SW 1271 (cell line): ENCODE results near the gene WDFY1.

Source experiments
- DNase-seq, 2 experiments: peaks; one replicate each; lab custom pipeline; 2025; lab: John Stamatoyannopoulos, UW

Gene WDFY1

DNA sequence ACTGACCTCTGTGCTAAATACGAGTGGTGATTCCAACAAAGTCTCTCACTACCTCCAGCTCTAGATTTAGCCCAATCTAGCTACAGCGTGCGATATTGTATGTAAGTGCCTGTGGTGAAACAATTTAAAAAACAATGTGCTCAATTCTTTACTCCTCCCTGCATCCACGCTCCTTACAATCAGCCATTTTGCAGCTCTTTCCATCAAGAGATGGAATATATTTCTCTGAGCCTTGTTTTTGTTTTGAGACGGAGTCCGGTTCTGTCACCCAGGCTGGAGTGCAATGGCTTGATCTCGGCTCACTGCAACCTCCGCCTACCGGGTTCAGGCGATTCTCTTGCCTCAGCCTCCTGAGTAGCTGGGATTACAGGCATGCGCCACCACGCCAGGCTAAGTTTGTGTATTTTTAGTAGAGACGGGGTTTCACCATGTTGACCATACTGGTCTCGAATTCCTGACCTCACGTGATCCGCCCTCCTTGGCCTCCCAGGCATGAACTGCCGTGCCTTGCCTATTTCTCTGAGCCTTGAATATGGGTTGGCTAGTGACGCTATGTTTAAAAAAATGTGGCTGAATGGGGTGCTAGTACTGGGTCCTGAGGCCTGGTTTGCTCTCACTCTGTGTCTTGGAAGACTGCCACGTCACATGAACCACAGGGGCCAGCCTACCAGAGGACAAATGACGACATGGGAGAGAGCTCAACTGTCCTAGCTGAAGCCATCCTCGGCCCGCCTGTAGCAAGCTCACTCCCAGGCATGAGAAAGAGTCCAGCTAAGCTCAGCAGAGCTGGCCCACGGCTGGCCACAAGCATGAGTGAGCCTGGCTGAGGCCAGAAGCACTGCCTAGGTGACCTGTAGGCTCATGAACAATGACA lies 14.8 kb downstream of the WDFY1 start:
- DNase-seq = no peak

DNA sequence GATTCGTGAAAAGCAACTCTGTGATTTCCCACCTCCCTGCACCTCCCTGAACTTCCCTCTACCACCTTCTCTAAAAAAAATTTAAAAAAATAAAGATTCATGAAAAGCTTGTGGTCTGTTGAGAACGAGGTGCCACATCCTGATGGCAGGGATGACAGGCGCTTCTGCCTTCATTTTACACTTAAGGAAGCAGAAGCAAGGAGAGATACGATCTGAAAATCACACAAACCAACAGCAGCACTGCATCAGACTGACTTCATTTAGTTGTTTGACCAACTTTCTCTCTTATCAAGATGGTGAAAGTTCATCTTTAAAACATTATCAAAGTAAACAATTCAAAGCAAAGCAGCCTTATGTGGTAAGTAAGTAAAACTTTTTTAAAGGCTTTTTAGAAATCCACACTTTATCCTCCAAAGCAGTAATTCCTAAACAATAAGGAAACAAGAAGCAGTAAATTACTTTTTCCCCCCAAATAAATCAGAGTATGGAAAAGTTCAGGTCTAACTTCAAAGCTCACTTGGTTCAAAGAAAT lies 15.5 kb downstream of the WDFY1 start:
- no peak for DNase-seq

DNA sequence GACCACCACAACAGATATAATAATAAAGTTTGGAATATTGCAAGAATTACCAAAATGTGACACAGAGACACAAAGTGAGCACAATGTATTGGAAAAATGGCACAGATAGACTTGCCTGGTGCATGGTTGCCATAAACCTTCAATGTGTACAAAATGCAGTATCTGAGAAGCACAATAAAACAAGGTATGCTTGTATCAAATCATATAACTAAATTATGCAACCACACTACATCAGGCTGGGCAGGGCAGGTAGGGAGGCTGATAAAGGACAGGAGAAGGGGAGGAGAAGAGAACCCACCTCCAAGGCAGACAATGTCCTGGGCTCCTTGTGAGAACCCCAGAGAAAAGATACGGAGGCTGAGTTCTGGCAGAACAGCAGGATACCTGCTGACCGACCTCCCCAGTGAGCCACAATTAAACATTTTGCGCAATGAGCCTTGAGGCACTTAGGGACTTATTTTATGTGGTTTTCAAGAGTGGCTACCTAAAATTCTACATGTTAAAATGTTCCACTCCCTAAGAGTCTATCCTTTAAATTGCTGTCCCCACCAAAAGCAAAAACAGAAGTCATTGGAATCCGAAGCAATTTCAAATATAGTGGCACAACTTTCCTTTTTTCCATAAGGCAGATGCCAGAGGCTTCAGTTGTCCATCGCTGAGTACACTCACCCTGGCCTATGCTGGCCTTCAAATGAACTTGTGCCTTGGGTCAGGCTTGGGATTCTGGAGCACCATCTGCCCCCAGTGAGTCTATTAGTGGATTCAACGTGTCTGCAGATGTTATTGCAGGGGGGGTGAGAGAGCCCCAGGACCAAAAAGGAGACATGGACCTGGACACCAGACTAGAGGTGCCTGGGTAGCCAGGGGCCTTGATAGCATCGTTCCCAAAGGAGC lies 16.8 kb downstream of the WDFY1 start:
- DNase-seq = no peak

DNA sequence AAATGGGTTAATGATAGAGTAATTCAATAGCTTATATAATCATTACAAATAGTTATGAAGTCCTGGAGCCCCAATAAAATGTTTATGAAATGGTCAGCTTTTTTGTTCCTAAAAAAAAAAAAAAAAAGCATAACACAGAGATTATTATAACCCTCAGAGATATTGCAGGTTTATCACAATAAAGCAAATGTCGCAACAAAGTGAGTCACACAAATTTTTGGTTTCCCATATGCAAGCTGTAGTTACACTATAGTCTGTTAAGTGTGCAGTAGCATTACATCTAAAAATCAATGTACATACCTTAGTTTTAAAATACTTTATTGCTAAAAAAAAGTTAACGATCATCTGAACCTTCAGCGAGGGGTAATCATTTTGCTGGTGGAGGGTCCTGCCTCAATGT lies 20.0 kb downstream of the WDFY1 start:
- DNase-seq = no peak

DNA sequence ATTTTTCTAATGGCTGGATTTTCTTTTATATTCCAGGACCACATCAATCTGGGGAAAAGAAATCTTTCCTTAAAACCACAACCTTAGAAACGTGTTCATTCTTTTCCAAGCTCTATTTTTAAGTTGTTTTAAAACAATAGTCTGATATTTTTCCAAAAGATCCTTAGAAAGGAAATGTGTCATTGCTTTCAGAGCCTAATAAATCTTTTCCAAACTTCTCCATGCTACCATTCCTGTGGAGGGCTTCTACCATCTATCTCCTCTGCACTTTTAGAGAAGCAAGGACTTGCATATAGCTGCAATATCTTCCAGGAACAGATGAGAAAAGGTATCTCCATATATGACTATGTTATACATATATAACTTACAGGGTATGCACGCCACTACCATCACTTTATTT lies 21.2 kb downstream of the WDFY1 start:
- DNase-seq = no peak

DNA sequence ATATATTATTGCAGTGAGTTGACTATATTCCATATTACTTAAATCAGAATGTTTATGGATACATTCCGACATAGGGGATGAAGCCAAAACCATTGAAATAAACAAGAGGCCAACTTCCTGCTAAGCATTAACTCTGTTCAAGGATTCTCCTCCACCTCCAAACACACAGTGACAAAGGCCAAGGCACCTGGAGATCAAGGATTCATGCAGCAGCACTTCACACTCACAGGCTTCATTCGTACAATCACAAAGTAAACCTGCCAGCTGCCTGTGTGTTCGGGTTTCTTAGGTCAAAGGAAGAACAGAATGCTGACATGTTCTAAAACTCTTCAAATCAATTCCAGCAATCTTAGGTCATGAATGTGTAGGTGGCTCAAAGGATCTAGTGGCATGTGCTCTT lies 22.8 kb downstream of the WDFY1 start:
- no peak for DNase-seq

DNA sequence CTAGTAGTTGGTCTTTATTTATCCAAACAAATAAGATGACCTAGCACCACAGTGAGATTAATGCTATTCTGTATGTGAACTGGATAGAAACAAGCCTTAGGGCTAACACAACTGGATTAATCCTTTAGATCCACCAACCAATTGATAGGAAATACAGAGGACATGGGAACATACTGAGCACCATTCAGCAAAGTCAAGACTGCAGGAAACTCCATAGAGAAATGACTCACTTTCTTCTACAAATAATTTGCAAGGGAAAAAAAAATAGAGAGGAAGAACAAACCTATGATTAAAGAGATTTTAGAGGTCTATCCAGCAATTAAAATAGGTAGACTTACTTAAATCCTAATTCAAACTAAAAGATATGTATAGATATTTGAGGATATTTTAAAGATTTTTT lies 23.9 kb downstream of the WDFY1 start:
- DNase-seq = no peak

DNA sequence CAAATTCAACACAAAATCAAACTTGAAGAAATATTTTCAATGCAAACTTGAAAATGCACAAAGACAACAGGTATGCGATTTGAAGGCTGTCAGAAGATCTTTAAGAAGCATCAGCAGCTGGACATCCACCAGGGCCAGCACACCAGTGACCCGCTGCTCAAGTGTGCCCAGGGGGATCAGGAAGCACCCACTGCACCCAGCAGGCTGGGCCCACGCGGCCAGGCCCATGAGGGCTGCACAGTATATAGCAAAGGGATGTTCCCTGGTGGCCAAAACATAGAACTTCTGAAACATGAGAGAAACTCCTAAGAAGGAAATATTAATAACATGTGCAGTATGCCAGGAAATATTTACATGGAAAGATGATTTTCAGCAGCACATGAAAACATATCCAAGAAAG lies 25.0 kb downstream of the WDFY1 start:
- no peak for DNase-seq

DNA sequence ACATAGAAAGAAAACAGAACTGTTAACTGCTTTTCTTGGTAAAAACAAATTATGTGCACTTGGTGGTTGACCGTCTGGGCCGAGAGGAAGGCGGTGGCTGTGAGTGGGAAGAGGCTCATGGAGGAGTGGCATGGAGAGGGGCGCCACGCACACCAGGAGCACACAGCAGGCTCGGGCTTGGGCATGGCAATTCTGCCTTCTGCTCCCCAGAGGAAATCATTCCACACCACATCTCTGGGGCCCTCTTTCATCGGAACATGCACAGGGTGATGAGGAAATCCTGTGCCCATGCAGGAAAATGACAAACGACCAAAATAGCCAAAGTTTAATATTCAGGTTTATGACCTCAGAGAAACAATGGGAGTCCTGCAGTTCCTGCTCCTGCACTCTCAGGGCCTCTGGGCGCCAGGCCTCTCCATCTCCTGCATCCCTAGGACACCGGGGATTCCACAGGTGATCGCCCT lies 26.4 kb downstream of the WDFY1 start:
- no peak for DNase-seq

DNA sequence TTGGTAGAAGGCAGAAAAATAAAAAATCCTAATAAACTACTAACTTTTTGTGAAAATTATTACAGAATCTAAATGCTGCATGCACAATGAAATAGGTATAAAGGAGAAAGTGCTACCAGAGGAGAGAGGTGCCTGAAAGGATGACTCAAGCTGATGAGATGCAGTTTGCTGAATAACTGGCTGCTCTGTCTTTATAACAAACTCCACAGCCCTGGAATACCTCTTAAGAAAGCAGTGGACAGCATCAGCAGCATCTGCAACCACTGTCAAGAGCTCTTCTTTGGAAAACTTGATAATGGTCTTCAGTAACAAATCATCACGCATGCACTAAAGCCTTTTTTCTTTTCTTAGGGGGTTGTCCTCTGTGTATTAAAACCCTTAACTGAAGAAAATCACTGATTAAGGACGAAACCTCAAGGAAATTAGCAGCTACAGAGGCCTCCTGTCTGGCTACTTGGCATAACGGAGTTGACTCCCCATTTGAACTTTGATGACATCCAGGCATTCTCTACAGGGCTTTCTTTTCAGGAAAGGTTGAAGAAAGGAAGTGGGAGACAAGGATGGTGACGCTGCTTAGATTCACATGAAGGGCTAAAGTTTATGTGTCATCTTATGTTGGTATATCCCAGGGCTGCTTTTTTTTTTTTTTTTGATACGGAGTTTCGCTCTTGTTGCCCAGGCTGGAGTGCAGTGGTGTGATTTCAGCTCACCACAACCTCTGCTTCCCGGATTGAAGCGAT lies 28.8 kb downstream of the WDFY1 start:
- no peak for DNase-seq

DNA sequence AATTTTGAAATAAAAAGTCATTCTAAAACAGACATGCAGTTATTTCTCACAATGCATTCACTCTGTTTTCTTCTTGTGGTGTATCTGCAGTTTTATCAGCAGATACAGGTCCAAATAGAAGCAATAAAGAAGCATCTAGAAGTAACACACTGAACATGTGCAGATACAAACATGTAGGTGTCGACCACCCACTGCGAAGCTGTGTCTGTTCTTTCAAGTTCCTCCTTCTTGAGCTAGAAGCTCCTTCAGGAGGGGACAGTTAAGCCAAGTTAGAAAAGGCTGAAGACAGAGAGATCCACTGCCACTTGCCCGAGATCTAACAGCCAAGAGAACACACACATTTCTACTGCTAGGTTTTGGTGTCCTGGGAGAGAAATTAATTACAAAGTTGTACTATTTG lies 30.1 kb downstream of the WDFY1 start:
- no peak for DNase-seq

DNA sequence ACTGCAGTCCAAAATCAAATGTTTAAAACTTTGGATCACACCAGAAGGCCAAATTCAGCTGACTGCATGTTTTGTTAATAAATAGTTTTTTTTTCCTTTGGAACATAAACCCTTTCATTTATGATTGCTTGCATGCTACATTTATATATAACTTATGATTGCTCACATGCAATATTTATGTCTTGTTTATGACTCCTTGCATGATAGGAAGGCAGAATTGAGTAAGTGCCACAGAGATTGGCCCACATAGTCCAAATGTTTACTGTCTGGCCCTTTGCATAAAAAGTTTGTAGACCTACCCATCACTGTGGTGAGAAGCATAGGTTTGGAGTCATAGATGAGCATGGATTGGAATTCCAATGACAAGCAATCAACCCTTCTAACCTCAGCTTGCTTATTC lies 30.8 kb downstream of the WDFY1 start:
- DNase-seq = no peak

DNA sequence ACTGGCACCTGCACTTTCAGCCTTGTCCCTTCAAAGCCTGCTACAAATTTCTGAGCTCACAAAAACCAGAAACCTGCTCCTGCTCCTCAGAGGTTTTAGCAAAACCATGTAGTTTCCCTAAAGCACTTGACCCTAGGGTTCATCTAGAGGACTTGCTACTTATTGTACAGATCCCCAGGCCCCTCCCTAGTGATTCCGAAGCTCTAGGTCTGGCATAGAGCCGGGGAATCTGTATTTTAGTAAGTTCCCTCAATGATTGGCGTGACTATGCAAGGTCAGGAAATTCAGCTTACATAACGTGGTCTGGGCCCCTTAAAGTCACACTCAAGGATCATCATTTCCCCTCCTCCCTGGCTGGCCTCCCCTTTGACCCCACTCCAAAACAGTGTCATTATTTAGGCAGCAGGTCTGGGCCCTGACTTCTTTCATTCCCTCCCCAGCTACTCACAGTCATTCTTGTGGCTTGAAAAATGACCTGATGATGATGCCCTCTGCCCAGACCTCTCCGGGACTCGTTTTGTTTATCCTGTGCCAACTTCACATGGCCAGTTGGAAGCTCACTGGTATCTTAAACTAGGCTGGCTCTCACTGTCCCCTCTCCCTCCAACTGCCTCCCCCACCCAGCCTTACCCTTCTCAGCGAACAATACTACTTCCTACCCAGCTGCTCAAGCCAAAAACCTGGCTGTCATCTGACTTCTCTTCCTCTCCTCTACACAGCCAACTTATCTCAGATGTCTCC lies 36.0 kb downstream of the WDFY1 start:
- DNase-seq = no peak

DNA sequence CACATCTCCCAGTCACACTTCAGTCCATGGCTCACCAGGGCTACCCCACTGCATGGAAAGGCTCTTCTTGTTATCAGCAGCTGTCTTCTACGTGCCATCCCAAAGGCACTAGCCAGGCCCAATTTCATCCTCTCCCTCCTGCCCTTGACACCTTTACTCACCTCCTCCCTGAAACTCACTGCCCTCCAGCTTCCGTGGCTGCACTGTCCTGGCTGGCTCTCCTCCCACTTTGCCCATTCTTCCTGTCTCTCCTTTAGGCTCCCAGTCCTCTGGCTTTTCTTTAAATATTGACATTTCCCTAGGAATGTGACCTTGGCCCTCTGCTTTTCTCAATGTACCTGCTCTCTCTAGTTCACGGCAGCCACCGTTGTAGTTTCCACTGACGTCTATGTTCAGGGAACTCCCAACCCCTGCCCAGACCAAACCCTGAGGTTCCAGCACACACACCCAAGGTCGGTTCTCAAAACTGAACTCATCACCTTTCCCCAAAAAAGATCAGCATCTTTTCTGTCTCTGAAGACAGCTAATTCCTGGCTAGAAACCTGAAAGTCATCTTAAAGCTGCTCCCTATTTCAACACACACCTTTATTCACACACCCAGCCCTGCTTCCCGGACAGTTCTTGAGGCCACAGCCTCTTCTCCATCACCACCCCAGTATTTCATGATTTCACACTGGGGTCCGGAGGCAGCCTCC lies 36.7 kb downstream of the WDFY1 start:
- DNase-seq = no peak

DNA sequence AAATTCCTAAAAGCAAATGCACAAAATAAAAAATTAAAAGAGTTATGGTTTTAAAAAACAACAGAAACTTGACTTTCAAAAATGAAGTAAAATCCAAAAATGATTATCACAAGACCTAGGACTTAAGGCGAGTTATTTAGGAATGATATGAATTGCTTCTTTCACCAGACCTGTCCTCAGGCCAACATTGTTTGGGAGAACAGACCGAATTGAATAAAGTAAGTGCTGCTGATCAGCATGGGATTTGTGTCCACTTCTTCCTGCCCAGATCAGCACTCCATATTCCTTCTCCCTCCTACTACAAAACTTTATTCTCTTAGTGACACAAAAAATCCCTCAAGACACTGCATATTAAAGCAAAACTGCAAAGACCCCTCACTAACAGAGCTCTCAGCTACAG lies 39.1 kb downstream of the WDFY1 start:
- no peak for DNase-seq

DNA sequence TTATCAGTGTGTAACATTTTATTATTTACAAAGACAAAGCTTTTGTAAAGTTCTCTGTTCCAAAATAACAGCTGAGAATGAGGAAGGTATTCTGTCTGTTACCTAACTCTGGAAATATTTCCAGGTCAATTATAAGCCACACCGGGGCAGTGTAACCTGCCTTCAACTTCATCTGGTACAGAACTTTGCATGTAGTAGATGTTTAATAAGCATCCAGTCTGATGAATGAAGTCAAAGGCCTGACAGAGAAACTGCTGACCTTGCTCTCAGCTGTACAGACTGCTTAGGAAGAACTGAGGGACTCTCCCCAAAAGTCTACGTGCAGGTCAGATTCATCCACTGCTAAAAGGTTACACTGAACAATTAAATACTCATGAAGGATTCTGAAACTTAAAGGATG lies 43.3 kb downstream of the WDFY1 start:
- DNase-seq = no peak

DNA sequence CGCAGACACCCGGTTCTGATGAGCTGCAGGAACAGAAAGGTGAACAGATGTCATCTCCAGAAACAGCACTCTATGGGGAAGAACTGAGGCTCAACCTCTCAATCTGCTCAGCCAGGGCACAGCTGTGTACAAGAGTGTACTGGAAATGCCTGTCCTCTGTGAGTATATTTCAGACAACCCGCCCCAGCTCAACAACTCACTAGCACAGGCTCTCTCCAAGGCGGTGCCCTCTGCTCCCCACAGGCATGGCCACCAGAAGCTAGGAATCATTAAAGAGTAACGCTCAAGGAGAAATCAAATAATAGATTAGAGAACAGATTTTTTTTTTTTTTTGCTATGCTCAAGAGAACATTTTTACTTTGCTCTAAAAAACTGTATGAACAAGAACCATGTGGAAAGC lies 43.8 kb downstream of the WDFY1 start:
- no peak for DNase-seq

DNA sequence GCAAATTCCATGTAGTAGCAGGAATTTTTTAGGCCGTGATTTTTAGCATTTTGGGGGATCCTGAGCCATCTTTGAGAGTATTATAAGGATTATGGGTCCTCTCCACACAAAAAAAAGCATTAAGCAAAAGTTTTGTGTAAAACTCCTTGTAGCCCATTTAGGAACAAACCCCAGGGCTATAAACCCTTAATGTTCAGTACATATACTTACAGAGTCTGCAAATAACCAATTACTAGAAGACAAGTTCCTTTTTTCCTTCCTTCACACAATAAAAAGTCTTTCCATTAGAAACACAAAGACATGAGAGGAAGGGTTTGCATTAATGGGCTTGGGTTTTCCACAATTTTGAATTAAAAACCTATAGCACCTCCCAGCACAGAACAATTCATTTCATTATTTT lies 44.6 kb downstream of the WDFY1 start:
- DNase-seq = no peak

DNA sequence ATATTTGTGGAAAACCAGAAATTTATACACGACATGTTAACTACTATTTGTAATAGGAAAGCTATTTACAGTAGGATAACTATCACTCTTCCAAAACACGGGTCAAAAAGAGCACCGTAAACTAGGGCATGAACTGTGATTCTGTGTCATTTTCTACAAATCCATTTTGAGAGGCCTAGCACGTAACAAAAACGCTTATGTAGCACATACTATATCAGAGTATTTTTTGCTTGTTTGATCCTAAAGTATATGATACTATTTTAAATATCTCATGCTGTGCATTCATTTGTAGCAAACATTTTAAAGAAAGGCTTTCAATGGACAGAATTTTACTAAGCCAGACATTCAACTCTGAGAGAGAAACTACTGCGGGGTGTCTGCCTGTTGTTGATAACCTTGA lies 45.1 kb downstream of the WDFY1 start:
- no peak for DNase-seq

DNA sequence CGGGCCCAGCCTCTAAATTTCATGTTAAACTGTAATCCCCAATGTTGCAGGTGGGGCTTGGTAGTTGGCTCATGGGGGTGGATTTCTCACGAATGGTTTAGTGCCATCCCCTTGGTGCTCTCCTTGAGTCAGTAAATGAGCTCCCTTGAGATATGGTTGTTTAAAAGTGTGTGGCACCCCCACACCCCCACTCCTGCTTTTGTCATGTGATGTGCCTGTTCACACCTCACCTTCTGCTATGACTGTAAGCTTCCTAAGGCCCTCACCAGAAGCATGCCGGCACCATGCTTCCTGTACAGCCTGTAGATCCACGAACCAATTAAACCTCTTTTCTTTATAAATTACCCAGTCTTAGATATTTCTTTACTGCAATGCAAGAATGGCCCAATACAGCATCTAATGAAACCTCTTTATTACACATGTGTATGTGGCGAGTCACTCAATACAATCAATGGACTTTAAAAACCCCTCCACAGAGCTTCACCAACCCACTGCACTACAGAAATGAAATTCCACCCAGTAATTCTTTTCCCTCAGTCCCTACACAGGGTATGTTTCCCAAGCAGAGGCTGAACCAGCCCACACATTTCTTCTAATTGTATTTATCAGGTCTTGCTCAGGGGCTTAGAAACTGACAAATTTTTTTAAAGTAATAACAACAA lies 47.3 kb downstream of the WDFY1 start:
- no peak for DNase-seq
